PC-3 (cell line): ENCODE measurements around the gene CYTH1.

Experiments used
- EZH2 ChIP-seq: fragments of 300-600 bp; sonication (generic); IDR thresholded peaks from one replicate; pipeline ENCODE4 v1.6.1; 2017; ENCODE audit warnings: antibody characterized with exemption, mild to moderate bottlenecking, low read length; ENCODE audit not compliant: unreplicated experiment
- EZH2phosphoT487 ChIP-seq: fragments of 300-600 bp; sonication (generic); IDR thresholded peaks from 2 replicates; pipeline ENCODE4 v1.6.1; 2018; ENCODE audit warnings: mild to moderate bottlenecking, antibody characterized with exemption, low read length, borderline replicate concordance
- TF ChIP-seq, protein P1 (sequence below): fragments of 300-600 bp; sonication (generic); conservative IDR thresholded peaks from 2 replicates; pipeline ENCODE4 v1.5.1; 2017; ENCODE audit warnings: antibody characterized with exemption, low read depth, mild to moderate bottlenecking, low read length

GRCh38 chr17:78643326-78643725, 138.7 kb downstream of the CYTH1 start:
- TF ChIP-seq, protein P1, sequence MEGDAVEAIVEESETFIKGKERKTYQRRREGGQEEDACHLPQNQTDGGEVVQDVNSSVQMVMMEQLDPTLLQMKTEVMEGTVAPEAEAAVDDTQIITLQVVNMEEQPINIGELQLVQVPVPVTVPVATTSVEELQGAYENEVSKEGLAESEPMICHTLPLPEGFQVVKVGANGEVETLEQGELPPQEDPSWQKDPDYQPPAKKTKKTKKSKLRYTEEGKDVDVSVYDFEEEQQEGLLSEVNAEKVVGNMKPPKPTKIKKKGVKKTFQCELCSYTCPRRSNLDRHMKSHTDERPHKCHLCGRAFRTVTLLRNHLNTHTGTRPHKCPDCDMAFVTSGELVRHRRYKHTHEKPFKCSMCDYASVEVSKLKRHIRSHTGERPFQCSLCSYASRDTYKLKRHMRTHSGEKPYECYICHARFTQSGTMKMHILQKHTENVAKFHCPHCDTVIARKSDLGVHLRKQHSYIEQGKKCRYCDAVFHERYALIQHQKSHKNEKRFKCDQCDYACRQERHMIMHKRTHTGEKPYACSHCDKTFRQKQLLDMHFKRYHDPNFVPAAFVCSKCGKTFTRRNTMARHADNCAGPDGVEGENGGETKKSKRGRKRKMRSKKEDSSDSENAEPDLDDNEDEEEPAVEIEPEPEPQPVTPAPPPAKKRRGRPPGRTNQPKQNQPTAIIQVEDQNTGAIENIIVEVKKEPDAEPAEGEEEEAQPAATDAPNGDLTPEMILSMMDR, result no peak
- TF ChIP-seq EZH2phosphoT487 (no peak), EZH2 (no peak)
